ENCODE data around the gene SHROOM1.
A peak's percentile ranks its signal among the peaks of the same experiment; 100 is the strongest.

Gene SHROOM1

GRCh38 chr5:132776131-132776937 lies 54.1 kb downstream of the SHROOM1 start:
- DNase-seq, result no peak

- no peak for DNase-seq
These were observed 54.9 kb downstream of the SHROOM1 start for GRCh38 chr5:132775476-132775961.

GRCh38 chr5:132774896-132775295 lies 55.6 kb downstream of the SHROOM1 start:
- DNase-seq, result no peak

- DNase-seq, result no peak
These were observed 56.0 kb downstream of the SHROOM1 start for GRCh38 chr5:132774406-132774805.

- DNase-seq, result peak; percentile 29
These were observed 56.7 kb downstream of the SHROOM1 start for GRCh38 chr5:132773601-132774355.

- DNase-seq, result no peak
These were observed 57.3 kb downstream of the SHROOM1 start for GRCh38 chr5:132773114-132773513.

- no peak for DNase-seq
These were observed 58.0 kb downstream of the SHROOM1 start for GRCh38 chr5:132772291-132773070.

Data from MV-4-11 (cell line).